OCI-LY3 (cell line): ENCODE data around the gene MED27.

Experiments used
- H2AFZ ChIP-seq: fragments of 200-600, 300-600 bp; shearing (Covaris generic); 2 replicates; pipeline ENCODE4 v1.6.0; 2014; ENCODE audit warnings: antibody characterized with exemption, low read depth, low read length
- H3K27ac ChIP-seq: fragments of 200-600, 300-600 bp; sonication (generic); 2 replicates; pipeline ENCODE4 v1.5.1; 2014; ENCODE audit warnings: mild to moderate bottlenecking, low read length, moderate library complexity, mixed read lengths
- H3K27me3 ChIP-seq: fragments of 200-600, 300-600 bp; sonication (generic); 2 replicates; pipeline ENCODE4 v1.6.1; 2014; ENCODE audit warnings: low read depth, low read length, mixed read lengths
- H3K36me3 ChIP-seq: fragments of 200-600, 300-600 bp; sonication (generic); replicated peaks from 2 replicates; pipeline ENCODE3; 2014; ENCODE audit warnings: low read depth, low read length, mixed read lengths
- H3K4me1 ChIP-seq: fragments of 300-600, 200-600 bp; sonication (generic); 2 replicates; pipeline ENCODE4 v1.6.1; 2014; ENCODE audit warnings: low read length, mixed read lengths
- H3K4me2 ChIP-seq: fragments of 200-600, 300-600 bp; sonication (generic); 2 replicates; pipeline ENCODE4 v1.6.1; 2014; ENCODE audit warnings: low read length, mixed read lengths
- H3K4me3 ChIP-seq: fragments of 300-600, 200-600 bp; sonication (generic); 2 replicates; pipeline ENCODE4 v1.5.1; 2014; ENCODE audit warnings: antibody characterized with exemption, mild to moderate bottlenecking, low read length, moderate library complexity
- H3K79me2 ChIP-seq: fragments of 300-600, 200-600 bp; shearing (Covaris generic); 2 replicates; pipeline ENCODE4 v1.6.1; 2014; ENCODE audit warnings: mild to moderate bottlenecking, low read length, mixed read lengths
- H3K9ac ChIP-seq: fragments of 300-600, 200-600 bp; shearing (Covaris generic); 2 replicates; pipeline ENCODE4 v1.6.0; 2014; ENCODE audit warnings: mild to moderate bottlenecking, low read length, moderate library complexity
- H3K9me3 ChIP-seq: fragments of 200-600, 300-600 bp; shearing (Covaris generic); 2 replicates; pipeline ENCODE4 v1.6.1; 2014; ENCODE audit warnings: low read length, mixed read lengths; ENCODE audit not compliant: insufficient read depth
- H4K20me1 ChIP-seq: fragments of 200-600, 300-600 bp; sonication (generic); 2 replicates; pipeline ENCODE4 v1.6.1; 2016; ENCODE audit warnings: low read length, mixed read lengths; ENCODE audit not compliant: insufficient read depth
- EZH2phosphoT487 ChIP-seq: fragments of 200-600 bp; shearing (Covaris generic); IDR thresholded peaks from 2 replicates; pipeline ENCODE4 v1.6.1; 2018; ENCODE audit warnings: antibody characterized with exemption, mixed run types, low read depth
- TF ChIP-seq, protein P1 (sequence below): fragments of 200-600, 300-600 bp; sonication (generic); IDR thresholded peaks from 2 replicates; pipeline ENCODE4 v1.5.1; 2014; ENCODE audit warnings: antibody characterized with exemption, low read length, low read depth

MED27 gene

DNA sequence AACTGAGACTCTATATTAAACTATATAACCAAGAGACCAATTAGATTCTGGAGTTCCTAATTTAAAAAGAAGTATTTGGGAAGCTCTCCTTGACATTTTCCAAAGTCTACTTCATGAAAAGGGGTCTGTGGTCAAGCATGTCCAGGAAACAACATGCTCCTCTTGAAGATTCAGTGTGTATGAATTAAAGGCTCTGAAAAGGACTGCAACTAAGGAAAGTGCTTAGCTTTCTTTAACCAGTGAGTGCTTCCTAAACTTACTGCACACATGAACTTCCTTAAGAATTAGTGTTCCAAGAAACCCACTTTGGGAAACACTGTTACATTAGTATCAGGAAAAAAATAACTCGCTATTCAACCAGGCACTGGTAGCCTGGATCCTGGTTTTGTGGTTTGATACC, 167.6 kb downstream of the MED27 start:
- H3K79me2 ChIP-seq = no peaks in the 10 kb centered on the region
- H3K4me1 ChIP-seq = no peaks in the 10 kb centered on the region
- no peak overlapping the region for H3K4me3 ChIP-seq
- no peak overlapping the region for H3K4me2 ChIP-seq
- H3K36me3 ChIP-seq = no peaks in the 10 kb centered on the region
- no peaks in the 10 kb centered on the region for H3K9me3 ChIP-seq
- no peak overlapping the region for H3K9ac ChIP-seq
- no peaks in the 10 kb centered on the region for H3K27me3 ChIP-seq
- TF ChIP-seq EZH2phosphoT487 = no peak
- TF ChIP-seq, protein P1, sequence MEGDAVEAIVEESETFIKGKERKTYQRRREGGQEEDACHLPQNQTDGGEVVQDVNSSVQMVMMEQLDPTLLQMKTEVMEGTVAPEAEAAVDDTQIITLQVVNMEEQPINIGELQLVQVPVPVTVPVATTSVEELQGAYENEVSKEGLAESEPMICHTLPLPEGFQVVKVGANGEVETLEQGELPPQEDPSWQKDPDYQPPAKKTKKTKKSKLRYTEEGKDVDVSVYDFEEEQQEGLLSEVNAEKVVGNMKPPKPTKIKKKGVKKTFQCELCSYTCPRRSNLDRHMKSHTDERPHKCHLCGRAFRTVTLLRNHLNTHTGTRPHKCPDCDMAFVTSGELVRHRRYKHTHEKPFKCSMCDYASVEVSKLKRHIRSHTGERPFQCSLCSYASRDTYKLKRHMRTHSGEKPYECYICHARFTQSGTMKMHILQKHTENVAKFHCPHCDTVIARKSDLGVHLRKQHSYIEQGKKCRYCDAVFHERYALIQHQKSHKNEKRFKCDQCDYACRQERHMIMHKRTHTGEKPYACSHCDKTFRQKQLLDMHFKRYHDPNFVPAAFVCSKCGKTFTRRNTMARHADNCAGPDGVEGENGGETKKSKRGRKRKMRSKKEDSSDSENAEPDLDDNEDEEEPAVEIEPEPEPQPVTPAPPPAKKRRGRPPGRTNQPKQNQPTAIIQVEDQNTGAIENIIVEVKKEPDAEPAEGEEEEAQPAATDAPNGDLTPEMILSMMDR = no peak
- no peak overlapping the region for H2AFZ ChIP-seq
- H4K20me1 ChIP-seq = peaks cover 22% of the 10 kb centered on the region
- no peak overlapping the region for H3K27ac ChIP-seq

DNA sequence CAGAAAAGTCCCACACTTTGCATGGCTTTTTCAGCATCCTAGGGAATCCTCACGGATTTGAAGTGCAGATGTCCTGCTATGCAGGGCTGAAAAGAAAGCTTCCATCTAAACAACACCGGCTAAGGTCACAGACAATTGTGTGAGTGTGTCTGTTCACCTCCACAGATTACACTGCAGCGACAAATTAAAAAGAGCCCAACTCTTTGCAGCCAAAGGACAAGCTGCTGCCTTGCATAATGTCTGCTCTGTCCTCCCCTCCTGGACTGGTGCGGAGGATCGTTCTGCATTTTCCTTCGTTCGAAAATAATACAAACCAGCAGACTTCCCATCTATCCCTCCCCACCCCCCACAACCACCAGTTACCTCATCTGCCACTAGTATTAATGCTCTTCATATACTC, 169.1 kb downstream of the MED27 start:
- Histone ChIP-seq H3K4me2 (no peak overlapping the region), H3K36me3 (no peaks in the 10 kb centered on the region), H3K9me3 (no peaks in the 10 kb centered on the region), H3K27me3 (no peaks in the 10 kb centered on the region), H2AFZ (no peak overlapping the region), H3K4me3 (no peak overlapping the region), H3K4me1 (no peaks in the 10 kb centered on the region), H3K27ac (no peak overlapping the region), H3K79me2 (no peaks in the 10 kb centered on the region), H3K9ac (no peak overlapping the region), H4K20me1 (peaks cover 17% of the 10 kb centered on the region; the same call in 1 of the 2 replicates)
- TF ChIP-seq, protein P1 = no peak
- no peak for TF ChIP-seq EZH2phosphoT487

DNA sequence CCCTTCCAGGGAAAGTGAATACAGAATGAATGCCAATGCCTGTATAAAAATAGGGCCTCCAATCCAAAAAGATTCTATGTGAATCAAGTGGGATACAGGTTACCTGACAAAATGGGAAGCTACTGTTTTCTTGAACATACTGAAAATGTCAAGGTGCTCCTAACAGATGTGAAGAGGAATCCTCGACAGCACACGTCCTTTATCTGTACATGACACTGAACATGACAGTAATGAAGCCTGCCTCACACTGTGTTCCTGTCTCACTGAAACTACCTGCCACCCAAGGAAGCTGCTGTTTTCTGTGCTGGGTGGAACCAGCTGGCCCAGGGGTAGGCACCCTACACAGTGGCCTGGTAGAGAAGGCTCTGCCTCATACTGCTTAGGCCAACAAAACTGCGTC, 174.5 kb downstream of the MED27 start:
- H3K27me3 ChIP-seq = no peaks in the 10 kb centered on the region
- H3K4me1 ChIP-seq = no peaks in the 10 kb centered on the region
- H3K27ac ChIP-seq = no peak overlapping the region
- no peaks in the 10 kb centered on the region for H3K9me3 ChIP-seq
- TF ChIP-seq EZH2phosphoT487 = no peak
- TF ChIP-seq, protein P1 = no peak
- no peak overlapping the region for H3K9ac ChIP-seq
- H4K20me1 ChIP-seq = peaks cover 9% of the 10 kb centered on the region; the same call in 1 of the 2 replicates
- no peak overlapping the region for H2AFZ ChIP-seq
- no peak overlapping the region for H3K4me3 ChIP-seq
- H3K79me2 ChIP-seq = no peaks in the 10 kb centered on the region
- H3K4me2 ChIP-seq = no peak overlapping the region
- H3K36me3 ChIP-seq = no peaks in the 10 kb centered on the region

DNA sequence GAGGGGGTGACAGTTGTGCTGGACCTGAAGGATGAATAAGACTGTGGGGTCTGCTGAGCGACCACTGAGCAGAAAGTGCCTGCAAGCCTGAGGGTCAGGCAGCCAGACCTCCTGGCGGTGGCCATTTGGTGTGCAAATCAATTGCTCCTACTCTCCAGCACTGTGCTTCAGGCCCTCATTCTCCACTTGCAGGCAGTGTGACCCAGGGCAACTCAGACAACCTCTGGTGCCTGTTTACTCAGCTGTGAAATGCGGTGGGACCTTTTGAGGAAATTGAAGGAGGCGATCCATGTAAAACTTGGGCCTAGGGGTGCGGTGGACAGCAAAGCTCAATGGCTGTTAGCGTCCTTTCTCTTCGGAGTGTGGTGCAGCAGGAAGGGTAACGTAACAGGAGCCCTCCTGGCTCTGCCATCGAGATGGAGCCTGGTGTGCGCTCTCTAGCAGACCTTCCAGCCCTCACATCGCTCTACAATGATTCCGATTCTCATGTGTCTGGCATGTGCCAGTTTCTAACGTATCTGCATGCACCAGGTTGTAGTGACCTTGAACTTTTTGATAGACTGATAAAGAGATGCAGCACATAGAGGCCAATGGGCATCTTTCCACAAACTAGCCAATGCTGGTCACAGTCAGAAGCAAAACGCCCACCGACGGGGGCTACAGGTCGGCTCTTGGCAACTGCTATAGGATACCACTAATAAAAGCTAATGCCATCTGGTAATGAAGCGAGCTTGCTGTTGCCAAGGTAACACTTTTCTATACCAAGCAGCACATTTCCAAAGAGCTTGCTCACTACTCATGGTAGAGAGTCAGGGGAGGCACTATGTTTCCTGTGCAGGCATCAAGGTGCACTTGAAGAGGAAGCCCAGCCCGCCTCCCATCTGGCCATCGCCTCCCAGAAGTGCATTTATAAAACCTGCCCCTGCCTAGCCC, 180.1 kb downstream of the MED27 start:
- Histone ChIP-seq H3K4me1 (no peaks in the 10 kb centered on the region), H3K4me3 (no peak overlapping the region), H4K20me1 (peaks cover 9% of the 10 kb centered on the region; the same call in 1 of the 2 replicates), H2AFZ (no peak overlapping the region), H3K9ac (no peak overlapping the region), H3K36me3 (no peaks in the 10 kb centered on the region), H3K79me2 (no peaks in the 10 kb centered on the region), H3K9me3 (no peaks in the 10 kb centered on the region), H3K4me2 (no peak overlapping the region), H3K27me3 (no peaks in the 10 kb centered on the region), H3K27ac (no peak overlapping the region)
- no peak for TF ChIP-seq EZH2phosphoT487
- TF ChIP-seq, protein P1 = no peak
